ENCODE results near the gene BCKDHB.

GRCh38 chr6:80282913-80283554 lies 176.6 kb downstream of the BCKDHB start:
- TF ChIP-seq, protein P1, sequence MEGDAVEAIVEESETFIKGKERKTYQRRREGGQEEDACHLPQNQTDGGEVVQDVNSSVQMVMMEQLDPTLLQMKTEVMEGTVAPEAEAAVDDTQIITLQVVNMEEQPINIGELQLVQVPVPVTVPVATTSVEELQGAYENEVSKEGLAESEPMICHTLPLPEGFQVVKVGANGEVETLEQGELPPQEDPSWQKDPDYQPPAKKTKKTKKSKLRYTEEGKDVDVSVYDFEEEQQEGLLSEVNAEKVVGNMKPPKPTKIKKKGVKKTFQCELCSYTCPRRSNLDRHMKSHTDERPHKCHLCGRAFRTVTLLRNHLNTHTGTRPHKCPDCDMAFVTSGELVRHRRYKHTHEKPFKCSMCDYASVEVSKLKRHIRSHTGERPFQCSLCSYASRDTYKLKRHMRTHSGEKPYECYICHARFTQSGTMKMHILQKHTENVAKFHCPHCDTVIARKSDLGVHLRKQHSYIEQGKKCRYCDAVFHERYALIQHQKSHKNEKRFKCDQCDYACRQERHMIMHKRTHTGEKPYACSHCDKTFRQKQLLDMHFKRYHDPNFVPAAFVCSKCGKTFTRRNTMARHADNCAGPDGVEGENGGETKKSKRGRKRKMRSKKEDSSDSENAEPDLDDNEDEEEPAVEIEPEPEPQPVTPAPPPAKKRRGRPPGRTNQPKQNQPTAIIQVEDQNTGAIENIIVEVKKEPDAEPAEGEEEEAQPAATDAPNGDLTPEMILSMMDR (IDR thresholded peaks at IDR 0.05), result no peak
- no peak for TF ChIP-seq POLR2AphosphoS5 (IDR thresholded peaks at IDR 0.05)
